Neural cell (in vitro differentiated cells): ENCODE data around the gene CD24.

Experiments used
- CTCF ChIP-seq: fragments of 450-650 bp; IDR thresholded peaks from 2 replicates; pipeline ENCODE4 v1.5.1; 2014; ENCODE audit warnings: antibody characterized with exemption, mild to moderate bottlenecking, moderate library complexity; ENCODE audit not compliant: poor library complexity, severe bottlenecking
- EP300 ChIP-seq: fragments of 450-650 bp; conservative IDR thresholded peaks from 2 replicates; pipeline ENCODE4 v1.6.1; 2014; ENCODE audit warnings: antibody characterized with exemption, mild to moderate bottlenecking, moderate library complexity; ENCODE audit not compliant: poor library complexity, severe bottlenecking
- EZH2 ChIP-seq: fragments of 200-600, 300-800 bp; shearing (Covaris generic), sonication (generic); IDR thresholded peaks from 2 replicates; pipeline ENCODE4 v1.6.1; 2014; ENCODE audit warnings: antibody characterized with exemption, low read length, borderline replicate concordance, mild to moderate bottlenecking; ENCODE audit not compliant: insufficient read depth, poor library complexity, severe bottlenecking
- MXI1 ChIP-seq: fragments of 450-650 bp; conservative IDR thresholded peaks from 2 replicates; pipeline ENCODE4 v1.6.1; 2014; ENCODE audit warnings: antibody characterized with exemption, mild to moderate bottlenecking; ENCODE audit not compliant: poor library complexity, severe bottlenecking
- POLR2AphosphoS5 ChIP-seq: IDR thresholded peaks from 2 replicates; pipeline ENCODE4 v1.6.1; 2012
- RAD21 ChIP-seq: fragments of 450-650 bp; conservative IDR thresholded peaks from 2 replicates; pipeline ENCODE4 v1.6.1; 2014; ENCODE audit warnings: antibody characterized with exemption, mild to moderate bottlenecking, moderate library complexity
- REST ChIP-seq: IDR thresholded peaks from 2 replicates; pipeline ENCODE4 v1.6.1; 2012; ENCODE audit warnings: borderline replicate concordance
- SMC3 ChIP-seq: fragments of 450-650 bp; conservative IDR thresholded peaks from 2 replicates; pipeline ENCODE4 v1.6.1; 2014; ENCODE audit warnings: antibody characterized with exemption, mild to moderate bottlenecking, moderate library complexity; ENCODE audit not compliant: poor library complexity
- TAF1 ChIP-seq: IDR thresholded peaks from 2 replicates; pipeline ENCODE4 v1.6.1; 2012; ENCODE audit warnings: low read depth

- TF ChIP-seq EZH2 (no peak), CTCF (no peak), REST (no peak), POLR2AphosphoS5 (no peak), SMC3 (no peak), TAF1 (no peak), EP300 (no peak), RAD21 (no peak), MXI1 (no peak)
Measured at GRCh38 chr6:106981926-106982325, 7.4 kb upstream of the CD24 start.
